Fibroblast of skin of scalp (primary cell): ENCODE results near the gene TMEM62.
"Not testable (repeated sequence)": the region's sequence is repeated elsewhere in the genome, so short reads cannot be mapped to it uniquely, and the experiment has no call there.

Source experiments
- DNase-seq: peaks from one replicate; pipeline ENCODE4 v3.0.0-alpha.2; 2013

Gene TMEM62

GRCh38 chr15:43210807-43211206, 77.4 kb downstream of the TMEM62 start:
- no peak for DNase-seq

- no peak for DNase-seq
Observed at GRCh38 chr15:43211224-43211735, 77.9 kb downstream of the TMEM62 start.

- no peak for DNase-seq
Observed at GRCh38 chr15:43212299-43212698, 78.9 kb downstream of the TMEM62 start.

- no peak for DNase-seq
Observed at GRCh38 chr15:43212951-43213350, 79.6 kb downstream of the TMEM62 start.

GRCh38 chr15:43213466-43213865, 80.1 kb downstream of the TMEM62 start:
- DNase-seq, result no peak

DNA sequence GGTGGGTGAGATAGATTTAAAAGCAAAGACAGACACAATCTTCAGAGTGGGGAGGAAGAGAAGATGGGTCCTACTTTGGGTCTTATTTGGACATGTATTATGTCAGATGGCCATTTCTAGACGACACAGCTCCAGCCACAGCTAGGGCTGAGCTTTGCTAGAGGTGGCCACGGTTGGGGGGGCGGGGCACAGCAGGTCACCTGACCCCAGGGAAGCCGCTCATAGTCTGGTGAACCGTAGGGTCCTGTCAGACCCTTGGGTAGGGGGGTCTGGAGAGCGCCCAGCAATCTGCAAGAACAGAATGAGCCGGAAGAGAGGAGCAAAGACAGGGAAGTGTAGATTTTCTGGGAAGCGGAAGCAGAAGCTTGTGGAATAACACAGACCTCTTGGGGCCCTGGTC, 80.8 kb downstream of the TMEM62 start:
- no peak for DNase-seq

DNA sequence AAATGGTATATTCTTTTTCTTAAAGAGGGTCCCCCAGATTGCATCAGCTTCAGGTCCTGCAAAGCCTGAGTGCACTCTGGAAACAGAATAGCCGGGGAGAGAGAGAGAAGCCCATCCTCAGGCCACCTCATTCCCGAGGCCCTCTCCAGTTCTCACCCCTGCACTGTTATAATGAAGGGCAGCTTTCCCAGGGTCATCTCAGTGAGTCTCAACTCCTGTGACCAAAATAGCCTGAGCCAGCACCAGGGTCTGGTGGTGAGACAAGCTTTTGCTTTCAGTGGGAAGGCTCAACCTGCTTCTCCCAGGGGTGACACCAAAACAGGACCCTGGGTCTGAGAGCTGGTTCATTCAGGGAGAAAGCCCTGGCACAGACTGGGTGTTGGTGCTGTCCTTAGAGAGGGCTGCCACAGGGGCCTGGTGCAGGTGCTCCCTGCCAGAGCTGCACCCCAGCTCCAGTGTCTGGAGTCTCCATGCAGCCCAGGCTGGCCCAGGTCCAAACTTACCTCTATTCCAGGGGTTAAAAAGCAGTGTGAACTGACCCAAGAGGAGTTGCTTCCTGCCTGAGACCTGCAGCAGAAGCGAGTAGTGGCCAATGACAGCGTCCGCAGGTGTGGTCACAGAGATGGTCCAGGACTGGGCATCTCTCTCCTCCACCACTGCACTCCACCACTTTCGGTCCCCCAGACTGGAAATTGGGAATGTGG, 81.4 kb downstream of the TMEM62 start:
- no peak for DNase-seq

- DNase-seq, result no peak
Observed at GRCh38 chr15:43215961-43216360, 82.6 kb downstream of the TMEM62 start.

GRCh38 chr15:43218908-43219706, 85.7 kb downstream of the TMEM62 start:
- peak; percentile 20 for DNase-seq

- DNase-seq, result no peak
Observed at GRCh38 chr15:43219929-43220928, 86.8 kb downstream of the TMEM62 start.

- DNase-seq, result no peak
Observed at GRCh38 chr15:43220991-43221403, 87.6 kb downstream of the TMEM62 start, which contains the start of gene EPB42. TSS of gene EPB42 (minus strand) at chr15:43221018. CDS start at chr15:43220825, 193 bp downstream.

GRCh38 chr15:43221422-43221821, 88.0 kb downstream of the TMEM62 start:
- DNase-seq, result no peak

DNA sequence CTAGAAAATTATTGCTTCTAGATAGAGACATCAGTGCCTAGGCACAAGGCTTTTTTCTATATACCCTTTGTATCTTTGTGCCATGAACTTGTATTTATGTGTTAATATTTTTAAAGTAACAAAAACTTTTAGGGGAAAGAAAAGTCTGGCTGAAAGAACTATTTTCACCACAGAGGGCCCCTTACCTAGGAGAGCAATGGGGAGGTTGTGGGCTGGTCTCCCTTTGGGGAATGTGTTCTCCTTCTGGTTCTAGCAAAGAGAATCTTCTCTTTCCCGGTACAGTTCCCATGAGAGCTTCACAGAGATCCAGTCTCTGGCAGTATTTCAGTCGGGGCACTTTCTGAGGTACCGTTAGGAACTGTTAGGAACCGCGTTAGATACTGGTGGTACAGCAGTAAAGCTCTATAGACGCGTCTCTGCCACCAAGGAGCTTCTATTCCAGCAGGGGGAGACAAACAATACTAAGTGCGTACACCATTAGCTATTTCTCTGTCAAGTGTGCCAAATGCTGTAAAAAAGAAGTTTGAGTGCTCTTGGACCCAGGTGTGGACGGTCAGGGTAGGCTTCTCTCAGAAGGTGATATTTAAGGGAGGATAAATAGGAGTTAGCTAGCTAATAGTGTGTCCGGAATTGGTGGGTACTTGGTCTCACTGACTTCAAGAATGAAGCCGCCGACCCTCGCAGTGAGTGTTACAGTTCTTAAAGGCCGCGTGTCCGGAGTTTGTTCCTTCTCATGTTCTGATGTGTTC, 92.0 kb downstream of the TMEM62 start:
- DNase-seq, result peak; percentile 71

DNA sequence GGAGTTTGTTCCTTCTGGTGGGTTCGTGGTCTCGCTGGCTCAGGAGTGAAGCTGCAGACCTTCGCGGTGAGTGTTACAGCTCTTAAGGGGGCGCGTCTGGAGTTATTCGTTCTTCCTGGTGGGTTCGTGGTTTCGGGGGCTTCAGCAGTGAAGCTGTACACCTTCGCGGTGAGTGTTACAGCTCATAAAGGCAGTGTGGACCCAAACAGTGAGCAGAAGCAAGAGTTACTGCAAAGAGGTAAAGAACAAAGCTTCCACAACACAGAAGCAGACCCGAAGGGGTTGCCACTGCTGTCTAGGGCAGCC, 92.5 kb downstream of the TMEM62 start:
- not testable (repeated sequence) for DNase-seq

- DNase-seq, result no peak
Observed at GRCh38 chr15:43226436-43227305, 93.3 kb downstream of the TMEM62 start.

- DNase-seq, result no peak
Observed at GRCh38 chr15:43229977-43230376, 96.6 kb downstream of the TMEM62 start.

- DNase-seq, result peak; percentile 19
Observed at GRCh38 chr15:43230640-43231115, 97.3 kb downstream of the TMEM62 start.

DNA sequence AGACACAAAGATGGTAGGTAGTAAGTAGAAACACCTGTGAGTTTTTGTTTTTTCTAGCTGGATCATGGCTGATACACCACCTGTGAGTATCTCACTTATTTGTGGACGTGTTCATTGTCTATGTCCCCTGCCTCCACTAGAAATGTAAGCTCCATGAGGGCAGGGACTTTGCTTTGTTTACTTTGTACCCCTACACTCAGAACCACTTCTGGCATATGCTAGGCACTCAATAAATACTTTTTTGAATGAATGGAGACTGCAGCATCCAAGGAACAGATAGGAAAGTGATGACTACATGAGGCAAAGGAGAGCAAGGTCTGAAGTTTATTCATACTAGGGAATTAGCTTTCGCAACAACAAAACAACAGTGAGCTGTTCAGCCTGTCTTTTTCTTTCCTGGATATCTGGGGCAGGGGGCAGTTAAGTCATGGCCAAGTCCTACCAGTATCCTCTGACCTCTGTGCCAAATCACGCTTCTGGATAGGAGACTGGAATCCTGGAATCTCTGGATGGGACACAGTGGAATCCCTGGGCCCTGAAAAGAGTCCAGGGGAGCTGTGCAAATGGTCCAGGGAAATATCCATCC, 99.0 kb downstream of the TMEM62 start:
- DNase-seq, result no peak
